NB4 (cell line): ENCODE measurements around the gene CCR5AS.

Source experiments
- CTCF ChIP-seq: IDR thresholded peaks from one replicate; pipeline ENCODE4 v1.5.1; 2012; ENCODE audit warnings: low read depth, low read length
- MYC ChIP-seq: IDR thresholded peaks from 2 replicates; pipeline ENCODE4 v1.6.1; 2011; ENCODE audit warnings: low read depth, low read length
- POLR2A ChIP-seq: IDR thresholded peaks from 2 replicates; pipeline ENCODE4 v1.6.1; 2011; ENCODE audit warnings: mild to moderate bottlenecking; ENCODE audit not compliant: insufficient read length; ENCODE audit errors: extremely low read depth

- TF ChIP-seq CTCF (no peak), POLR2A (no peak), MYC (no peak)
Measured at GRCh38 chr3:46429250-46429649, 22.4 kb upstream of the CCR5AS start.
